Measurements from ENCODE around the gene RPLP2.

Gene RPLP2

DNA sequence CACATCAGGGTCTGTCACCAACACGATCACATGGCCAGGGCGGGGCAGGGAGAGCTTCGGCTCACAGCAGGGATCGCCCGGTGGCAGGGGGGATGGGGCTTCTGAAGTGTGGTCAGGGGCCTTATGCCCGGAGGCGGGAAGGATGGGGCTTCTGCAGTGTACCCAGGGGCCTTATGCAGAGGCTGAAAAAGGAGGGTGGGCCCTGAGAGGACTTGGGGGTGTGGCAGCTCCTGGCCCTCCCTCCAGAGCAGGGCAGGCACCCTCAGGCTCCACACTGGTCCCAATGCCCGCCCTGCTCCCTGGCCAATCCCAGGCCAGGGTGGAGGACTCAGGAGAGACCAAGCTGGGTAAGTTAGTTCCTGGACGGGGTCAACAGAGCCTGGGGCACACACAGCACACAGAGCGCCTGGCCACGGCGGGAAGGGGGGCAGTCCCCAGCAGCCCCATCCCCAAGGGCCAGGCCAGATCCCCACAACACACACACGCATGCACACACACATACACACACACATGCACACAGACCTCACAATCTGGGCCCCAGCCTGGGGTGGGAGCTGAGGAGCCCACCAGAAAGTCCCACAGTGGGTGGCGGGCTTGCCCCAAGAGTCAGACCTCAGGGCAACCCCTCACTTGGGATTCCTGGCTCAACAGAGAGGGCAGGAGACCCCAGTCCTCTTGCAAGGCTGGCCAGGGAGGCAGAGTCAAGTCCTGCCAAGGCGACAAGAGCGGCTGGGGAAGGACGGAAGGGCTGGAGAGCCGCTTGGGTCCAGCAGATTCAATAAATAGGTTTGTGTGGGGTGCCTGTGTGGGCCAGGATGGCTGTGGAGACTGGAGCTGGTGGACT is 18.8 kb upstream of the RPLP2 start:
- DNase-seq (ENCODE audit: extremely low read depth in 1 of 2, low read depth in 1 of 2), result no peak

DNA sequence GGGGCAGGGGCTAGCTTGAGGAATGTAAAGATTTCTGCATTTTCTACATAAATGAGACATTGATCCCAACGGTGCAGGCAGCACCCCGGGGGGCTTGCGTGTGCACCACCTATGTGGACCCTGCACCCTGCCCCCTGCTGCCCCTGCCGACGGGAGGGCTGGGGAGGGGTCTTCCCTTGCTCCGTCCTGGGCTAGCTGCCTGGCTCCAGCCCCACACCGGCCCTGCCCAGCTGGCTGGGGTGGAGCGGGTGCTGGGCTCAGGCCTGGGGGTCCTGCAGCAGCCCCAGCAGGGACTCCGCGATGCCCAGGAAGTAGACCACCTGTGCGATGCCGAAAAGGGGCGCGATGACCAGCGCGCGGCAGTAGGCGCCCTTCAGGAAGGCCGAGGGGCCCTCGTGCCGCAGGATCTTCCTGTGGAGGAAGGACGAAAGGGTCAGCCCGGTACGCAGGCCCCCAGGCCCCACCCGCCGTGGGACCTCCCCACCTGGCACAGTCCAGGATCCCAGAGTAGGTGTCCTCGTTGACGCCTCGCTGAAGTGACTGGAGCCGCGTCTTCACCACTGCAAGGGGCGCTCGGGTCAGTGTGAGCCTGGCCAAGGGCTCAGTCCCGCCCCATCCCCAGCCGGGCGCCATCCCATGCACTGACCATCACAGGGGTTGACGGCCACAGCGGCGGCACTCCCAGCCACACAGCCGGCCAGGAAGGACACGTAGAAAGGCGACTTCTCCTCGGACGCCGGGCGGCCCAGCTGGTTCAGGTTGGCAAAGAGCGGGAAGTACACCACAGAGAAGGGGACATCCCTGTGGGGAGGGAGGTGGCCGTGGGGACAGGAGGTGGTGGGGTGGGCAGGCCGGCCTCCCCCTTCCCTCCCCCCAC is 17.9 kb upstream of the RPLP2 start:
- DNase-seq (ENCODE audit: extremely low read depth in 1 of 2, low read depth in 1 of 2), result no peak

DNA sequence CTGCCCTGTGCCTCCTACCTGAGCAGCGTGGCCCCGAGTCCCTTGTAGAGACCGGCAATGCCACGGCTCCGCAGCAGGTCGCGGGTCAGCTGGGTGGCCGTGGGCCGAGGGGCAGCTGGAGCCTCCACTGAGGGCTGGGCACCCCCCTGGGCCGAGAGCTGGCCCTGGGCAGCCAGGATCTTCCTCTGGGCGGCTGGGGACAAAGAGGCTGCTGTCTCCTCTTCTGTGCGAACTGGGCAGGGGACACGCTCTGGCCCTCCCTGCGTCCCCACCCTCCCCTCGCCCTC is 17.3 kb upstream of the RPLP2 start:
- no peak for DNase-seq (ENCODE audit: extremely low read depth in 1 of 2, low read depth in 1 of 2)

DNA sequence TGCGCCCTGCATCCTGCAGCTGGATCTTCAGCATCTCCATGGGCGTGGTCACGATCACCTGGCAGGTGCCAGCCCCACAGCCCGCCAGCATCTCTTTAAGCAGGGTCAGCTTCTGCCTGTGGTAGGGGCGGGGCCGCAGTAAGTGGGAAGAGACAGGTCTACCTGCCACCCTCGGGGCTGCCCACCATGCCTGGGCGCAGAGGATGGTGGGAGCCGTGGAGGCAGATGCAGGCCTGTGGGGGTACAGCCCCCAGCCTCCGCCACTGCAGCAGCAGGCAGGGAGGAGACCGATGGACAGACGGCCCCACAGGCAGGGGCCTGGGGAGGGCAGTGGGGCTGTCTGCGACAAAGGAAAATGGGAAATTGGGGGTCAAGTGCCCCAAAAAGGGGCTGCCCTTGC is 16.9 kb upstream of the RPLP2 start:
- DNase-seq (ENCODE audit: extremely low read depth in 1 of 2, low read depth in 1 of 2), result no peak

DNA sequence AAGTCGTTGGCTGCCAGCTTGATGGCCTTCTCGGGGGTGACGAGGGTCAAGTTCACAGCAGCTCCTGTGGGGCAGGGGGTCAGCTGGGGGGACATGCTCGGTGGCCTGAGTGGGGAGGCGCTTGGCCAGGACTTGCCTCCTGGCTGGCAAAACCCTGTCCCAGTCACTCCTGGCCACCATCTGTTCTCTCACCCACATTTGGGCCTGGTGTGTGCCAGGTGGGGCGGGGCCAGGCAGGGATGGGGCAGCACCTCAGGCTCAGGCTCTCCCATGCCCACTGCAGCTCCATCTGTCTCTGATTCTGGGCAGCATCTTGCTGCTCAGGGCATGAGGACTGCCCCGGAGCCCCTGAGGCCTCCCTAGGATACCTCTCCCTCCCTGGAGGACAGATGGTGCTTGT is 16.2 kb upstream of the RPLP2 start:
- DNase-seq (ENCODE audit: extremely low read depth in 1 of 2, low read depth in 1 of 2), result no peak

DNA sequence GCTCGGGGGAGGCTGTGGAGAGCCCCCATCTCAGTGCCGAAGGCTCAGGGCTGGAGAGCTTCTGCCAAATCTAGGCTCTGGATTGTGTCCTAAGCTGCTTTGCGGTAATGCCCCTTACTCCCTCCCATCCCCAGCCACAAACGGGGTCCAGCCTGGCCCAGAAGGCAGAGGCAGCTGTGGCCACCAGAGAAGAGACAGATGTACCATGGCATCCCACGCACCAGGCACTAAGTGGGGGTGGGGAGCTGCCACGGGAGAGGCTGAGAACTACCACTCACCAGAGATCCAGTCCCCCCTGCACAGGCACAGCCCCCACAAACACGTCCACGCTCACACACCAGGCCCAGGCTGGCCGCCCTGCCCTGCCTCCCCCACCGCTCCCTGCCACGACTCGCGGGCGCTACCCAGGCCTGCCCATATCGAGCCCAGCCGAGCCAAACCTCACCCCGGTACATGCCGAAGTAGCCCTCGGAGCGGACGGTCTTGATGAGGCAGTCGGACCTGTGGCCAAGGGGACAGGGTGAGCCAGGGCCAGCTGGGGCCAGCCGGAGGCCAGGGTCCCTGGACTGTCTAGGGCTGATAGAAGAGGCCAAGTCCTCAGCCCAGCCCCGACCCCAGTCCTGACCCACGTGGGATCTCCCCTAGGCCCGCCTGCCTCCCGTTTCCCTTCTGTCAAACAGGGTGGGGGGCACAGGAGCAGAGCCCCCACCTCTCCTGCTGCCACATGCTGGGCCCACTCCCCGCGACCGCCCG is 15.6 kb upstream of the RPLP2 start:
- no peak for DNase-seq (ENCODE audit: extremely low read depth in 1 of 2, low read depth in 1 of 2)

DNA sequence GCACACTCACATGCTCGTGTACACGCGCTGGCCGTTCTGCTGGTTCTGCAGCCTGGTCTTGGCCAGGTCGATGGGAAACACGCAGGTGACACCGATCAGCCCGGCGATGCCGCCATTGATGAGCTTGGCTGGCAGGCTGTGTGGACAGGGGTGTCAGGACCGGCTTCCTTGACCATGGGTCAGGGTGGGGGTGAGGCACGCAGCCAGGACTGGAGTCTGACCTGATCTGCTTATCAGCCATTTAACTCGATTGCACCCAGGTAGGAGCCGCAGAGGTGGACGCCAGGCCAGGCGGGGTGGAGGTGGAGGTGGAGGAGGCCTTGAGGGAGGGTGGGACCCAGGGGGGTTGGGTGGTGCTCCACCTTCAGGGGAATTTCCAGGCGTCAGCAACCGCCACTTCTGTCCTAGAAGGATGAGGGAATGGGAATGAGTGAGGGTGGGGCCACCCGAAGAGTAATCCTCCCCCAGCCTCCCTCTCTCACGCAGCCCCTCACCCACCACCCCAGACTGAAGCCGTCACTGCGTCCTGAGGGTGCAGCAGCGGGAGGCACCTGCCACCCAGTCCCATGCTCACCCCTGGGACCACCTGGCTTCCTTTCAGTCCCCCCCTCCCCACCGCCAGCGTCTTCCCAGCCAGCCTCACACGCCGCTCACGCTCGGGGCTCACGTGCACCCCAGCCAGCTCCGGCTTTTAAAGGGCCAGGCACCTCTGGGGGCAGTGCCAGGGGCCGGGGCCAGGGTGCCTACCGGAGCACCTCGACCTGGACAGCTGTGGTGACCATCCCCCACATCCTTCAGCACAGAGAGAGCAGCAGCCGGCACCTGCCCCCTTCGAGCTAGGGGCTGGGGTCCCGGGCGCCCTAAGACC is 14.8 kb upstream of the RPLP2 start:
- DNase-seq (ENCODE audit: extremely low read depth in 1 of 2, low read depth in 1 of 2), result no peak

DNA sequence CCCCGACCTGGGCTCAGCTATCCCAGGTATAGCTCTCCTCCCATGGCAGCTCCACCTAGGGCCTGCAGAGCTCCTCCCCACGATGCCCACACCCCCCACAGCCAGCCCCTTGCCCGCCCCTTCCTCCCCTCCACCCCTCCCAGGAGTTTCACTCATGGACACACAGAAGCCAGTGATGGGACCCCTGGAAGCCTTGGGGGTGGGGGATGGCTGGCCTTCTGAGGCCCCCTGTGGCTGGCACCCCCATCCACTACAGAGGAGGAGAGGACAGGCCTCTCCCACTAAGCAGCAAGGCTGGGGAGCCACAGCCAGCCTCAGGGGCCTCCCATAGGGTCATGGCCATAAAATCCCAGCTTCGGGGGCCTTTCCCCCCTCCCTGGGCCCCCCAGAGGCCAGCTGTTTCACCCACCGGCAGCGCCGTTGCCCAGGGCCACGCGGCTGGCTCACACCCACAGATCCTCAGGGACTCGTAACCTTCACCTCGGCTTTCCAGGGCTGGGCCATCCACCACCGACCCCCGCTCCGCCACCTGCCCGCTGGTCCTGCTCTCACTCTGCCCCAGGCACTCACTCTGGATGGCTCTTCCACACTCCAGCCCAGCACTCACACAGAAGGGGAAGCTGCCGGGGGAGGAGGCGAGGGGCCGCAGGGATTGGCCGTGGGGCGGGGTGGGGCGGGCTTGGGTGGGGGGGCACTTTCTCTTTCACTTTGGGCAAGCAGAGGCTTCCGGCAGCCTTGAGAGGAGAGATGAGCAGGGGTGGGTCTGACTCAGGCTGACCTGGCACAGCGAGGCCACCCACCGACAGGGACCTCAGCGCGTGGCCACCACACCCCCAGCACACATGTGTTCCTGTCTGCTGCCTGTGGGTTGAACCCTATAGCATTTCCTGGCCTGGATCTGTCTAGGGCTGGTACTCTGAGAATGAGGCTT is 13.9 kb upstream of the RPLP2 start:
- DNase-seq (ENCODE audit: extremely low read depth in 1 of 2, low read depth in 1 of 2), result peak; percentile 75 to 89

DNA sequence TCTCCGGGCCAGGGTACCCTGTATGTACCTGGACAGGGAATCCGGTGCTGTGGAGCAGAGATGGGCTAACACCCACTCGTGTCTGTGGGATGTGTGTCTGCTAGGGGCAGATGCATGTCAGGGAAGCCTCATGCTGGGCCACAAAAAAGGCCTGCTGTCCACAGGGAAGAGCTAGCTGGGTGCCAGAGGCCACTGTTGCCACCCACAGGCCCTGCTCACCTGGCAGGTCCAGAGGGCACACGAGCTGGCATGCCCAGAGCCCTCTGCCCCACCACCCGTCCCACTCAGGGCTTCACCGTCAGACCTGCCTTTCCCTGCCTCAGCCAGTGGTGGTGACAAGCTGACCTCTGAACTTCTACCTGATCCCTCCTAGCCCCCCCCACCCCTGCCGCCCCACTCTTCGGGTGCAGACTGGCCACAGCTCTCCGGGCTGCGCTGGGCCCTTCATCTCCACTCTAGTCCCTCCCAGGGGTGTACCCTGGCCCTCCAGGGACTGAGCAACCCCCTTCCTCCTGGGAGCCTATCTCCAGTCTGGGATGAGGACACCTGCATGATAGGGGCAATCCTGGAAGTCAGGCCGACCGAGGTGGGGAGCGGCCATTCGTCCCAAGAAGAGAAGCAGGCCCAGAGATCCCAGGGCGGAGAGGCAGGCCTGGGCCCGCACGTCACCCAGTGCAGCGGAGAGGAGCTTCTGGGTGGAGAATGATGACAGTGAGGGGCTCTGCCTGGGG is 13.0 kb upstream of the RPLP2 start:
- DNase-seq (ENCODE audit: extremely low read depth in 1 of 2, low read depth in 1 of 2), result no peak

DNA sequence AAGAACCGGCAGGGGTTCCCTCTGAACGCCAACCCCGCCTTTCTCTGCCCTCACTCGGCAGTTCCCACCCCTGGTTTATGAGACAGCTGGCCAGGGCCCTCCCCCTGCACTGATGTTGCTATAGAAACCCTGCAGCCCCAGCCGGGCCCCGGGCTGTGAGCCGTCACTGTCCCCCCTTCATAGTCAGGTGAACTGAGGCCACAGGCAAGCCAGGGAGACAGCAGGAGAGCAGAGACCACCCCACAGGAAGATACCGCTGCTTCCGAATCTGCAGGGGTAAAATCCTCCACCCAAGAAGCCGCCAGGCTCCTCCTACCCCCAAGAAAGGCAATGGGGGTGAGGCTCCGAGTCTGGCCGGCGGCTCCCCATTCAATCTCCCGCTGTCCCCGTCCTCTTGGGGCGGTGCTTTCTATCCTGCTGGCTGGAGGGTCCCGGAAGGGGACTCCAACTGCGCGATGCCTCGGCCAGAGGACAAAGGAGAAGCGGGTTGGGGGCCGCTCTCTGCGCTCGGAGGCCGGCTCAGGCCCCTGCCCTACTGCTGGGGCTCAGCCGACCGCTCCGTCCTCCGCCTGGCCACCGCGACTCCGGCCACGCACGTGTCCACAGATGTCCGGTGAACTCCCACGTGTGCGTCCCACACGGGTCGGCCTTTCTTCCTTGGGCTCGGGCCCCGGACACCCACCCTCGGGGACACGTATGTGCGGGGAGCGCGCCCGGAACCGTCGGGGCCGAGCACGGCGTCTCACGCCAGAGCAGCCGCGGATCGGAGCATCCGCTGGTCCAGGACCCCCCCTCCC is 12.3 kb upstream of the RPLP2 start:
- DNase-seq (ENCODE audit: extremely low read depth in 1 of 2, low read depth in 1 of 2), result peak; percentile 69 to 82

DNA sequence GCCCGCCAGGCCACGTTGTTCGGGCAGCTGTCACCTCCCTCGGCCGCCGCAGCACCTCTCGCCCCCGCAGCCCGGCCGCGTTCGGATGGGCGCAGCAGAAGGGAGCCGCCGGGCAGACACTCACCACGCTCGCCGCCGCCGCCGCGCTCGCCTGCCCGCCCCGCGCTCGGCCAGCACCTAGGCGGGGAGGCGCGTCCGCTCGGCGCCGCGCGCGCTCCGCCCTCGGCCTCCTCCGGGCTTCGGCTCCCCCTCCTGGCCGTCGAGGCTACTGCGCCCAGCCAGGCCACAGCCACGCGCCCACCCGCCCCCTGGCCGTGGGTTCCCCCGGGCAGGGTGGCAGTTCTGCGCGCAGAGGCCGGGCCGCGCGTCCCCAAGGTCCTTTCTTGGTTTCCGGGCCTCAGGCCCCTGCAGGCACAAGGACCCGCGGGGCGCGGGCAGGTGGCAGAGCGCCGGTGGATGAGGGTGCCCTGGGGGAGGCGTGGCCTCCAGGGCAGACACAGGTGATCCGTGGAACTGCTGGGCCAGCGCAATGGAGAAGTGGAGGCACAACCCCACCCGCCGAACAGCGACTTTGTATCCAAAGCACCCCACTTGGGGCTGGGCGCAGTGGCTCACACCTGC is 11.6 kb upstream of the RPLP2 start, which contains the start of gene SLC25A22:
SLC25A22 (minus strand) TSS at position 189 of the 621 bp plus-strand sequence. CDS start 3,275 bp downstream, outside the sequence.
- peak; percentile 71 to 77 for DNase-seq (ENCODE audit: extremely low read depth in 1 of 2, low read depth in 1 of 2)

DNA sequence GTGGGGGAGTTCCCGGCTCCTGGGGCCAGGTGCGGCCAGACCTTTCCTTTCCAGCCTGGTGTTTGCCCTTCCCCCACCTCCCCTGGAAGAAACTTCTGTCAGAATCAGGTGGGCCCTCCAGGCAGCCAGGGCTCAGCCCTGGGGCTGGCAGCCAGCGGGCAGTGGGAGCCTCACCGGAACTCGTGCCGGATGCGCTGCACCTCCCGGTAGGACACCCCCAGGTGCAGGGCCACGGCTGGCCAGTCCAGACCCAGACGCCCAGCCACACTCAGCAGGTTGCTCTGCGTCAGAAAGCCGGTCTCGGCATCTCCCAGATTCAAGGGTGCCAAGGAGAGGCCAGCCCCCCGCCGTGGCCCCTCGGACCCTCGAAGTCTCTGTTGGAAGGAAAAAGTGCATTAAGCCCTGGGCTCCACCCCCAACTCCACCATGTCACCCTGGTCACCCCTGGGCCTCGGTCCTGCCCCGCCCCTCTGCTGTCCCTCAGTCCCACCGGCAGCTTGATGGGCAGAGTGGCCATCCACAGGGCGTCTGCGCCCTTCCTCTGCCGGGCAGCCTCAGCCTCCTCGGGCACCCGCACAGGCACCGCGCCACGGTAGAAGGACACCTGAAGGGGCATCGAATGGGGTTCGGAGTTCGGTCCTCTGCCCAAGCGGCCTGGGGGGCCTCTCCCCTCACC is 10.0 kb upstream of the RPLP2 start:
- DNase-seq (ENCODE audit: extremely low read depth in 1 of 2, low read depth in 1 of 2), result no peak

DNA sequence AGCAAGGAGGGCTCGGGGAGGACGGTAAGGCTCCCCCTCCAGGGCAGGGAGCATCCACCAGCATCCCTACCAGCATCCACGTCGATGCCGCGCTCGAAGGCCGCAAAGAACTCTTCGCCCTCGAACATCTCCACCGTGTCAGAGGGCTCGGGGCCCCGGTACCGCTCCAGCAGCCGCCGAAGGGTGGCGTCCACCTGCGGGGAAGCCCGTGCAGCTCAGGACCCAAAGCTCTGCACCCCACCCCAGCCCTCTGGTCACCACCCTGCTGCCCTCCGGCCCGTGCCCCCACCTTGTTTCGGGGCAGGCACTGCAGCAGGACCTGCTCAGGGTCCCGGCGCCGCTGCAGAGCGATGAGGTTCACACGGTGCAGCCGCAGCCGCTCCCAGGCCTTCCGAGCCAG is 9.3 kb upstream of the RPLP2 start:
- DNase-seq (ENCODE audit: extremely low read depth in 1 of 2, low read depth in 1 of 2), result no peak

DNA sequence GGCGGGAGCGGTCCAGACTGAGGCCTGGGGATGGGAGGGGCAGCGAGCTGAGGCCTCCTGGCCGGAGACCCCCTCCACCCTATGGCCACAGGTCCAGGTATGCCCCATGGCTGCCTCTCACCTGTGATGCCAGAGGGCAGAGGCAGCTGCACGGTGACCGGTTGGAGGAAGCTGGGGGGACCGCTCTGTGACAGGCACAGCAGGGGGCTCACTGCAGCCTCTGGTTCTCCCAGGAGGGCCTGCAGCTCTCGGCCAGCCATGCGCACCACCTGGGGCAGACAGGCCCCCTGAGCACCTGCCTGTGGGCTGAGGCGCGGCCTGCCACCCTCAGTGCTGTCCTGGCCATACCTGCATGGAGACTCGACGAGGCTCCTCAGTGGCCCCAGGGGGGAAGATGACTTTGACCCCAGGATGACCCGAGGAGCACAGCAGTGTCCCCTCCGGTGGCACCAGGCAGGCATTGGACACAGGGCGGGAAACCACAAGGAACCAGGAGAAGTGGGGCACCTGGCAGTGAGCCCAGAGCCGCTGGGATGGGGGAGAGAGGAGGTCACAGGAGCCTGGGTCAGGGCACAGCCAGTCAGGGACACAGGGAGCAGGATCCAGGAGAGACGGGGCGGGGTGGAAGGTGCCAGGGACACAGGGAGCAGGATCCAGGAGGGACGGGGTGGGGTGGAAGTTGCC is 8.5 kb upstream of the RPLP2 start:
- DNase-seq (ENCODE audit: extremely low read depth in 1 of 2, low read depth in 1 of 2), result no peak

DNA sequence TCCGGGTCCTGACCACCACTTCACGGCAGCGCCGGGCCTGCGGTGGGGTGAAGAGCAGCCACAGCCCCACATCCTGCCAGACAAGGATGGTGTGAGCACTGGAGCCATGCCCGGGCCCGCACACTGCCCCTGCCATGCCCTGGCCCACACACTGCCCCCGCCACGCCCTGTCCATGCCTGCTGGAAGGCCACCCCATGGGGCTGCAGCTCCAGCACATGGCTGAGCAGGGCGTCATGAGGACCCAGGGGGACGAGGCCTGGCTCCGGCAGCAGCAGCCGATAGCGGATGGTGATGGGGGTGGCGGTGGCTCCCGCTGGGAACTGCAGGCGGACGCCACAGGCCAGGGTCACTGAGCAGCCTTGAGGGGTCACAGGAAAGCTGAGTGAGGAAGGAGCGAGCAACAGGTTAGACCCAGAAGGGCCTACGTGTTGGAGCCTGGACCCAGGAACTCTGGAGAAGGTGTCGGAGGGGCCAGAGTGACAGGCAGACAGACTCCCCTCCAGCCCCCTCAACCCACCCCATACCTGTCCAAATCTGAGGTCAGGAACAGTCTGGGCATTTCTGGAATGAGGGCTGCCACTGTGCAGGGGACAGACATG is 7.6 kb upstream of the RPLP2 start:
- no peak for DNase-seq (ENCODE audit: extremely low read depth in 1 of 2, low read depth in 1 of 2)
